ENCODE results near the gene ZNF529. TPM values are rescaled to one million over a fixed set of nuclear protein-coding genes. Genes with fewer than 3 reads are reported as not detected.

Gene ZNF529
- total RNA-seq, 2 donors from 2014 or later: 14.6 to 20.4 TPM

DNA sequence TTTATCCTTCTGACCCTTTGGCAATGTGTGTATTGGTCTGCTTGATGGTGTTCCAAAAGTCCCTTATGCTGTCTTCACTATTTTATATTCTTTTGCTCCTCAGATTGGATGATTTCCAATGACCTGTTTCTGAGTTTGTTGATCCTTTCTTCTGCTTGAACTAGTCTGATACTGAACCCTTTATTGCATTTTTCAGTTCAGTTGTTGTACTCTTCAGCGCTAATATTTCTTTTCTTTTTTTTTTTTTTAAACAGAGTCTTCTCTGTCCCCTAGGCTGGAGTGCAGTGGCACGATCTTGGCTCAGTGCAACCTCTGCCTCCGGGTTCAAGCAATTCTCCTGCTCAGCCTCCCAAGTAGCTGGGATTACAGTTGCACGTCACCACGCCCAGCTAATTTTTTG is 71.1 kb downstream of the ZNF529 start:
- DNase-seq: no peak
- no peak overlapping the region for H3K4me3 ChIP-seq (ENCODE audit: low read length)
- no peaks in the 10 kb centered on the region for H3K27me3 ChIP-seq (ENCODE audit: control insufficient read depth, insufficient read depth, low read length, poor library complexity, severe bottlenecking)
- no peaks in the 10 kb centered on the region for H3K4me1 ChIP-seq (ENCODE audit: control insufficient read depth, insufficient read depth, low read length)
- peaks cover 2% of the 10 kb centered on the region for H3K27me3 Mint-ChIP-seq (ENCODE audit: insufficient read depth)
- no peaks in the 10 kb centered on the region for H3K36me3 ChIP-seq (ENCODE audit: control insufficient read depth, insufficient read depth, low read length)
- WGBS, 2 experiments (ENCODE audit: insufficient coverage in 1 of 2, insufficient read length in 1 of 2): 93% methylated on average over 5 of the region's 5 CpGs
- H3K27ac Mint-ChIP-seq: no peak overlapping the region
- H3K4me3 Mint-ChIP-seq: no peak overlapping the region
- H3K9me3 Mint-ChIP-seq: peaks cover 80% of the 10 kb centered on the region
- H3K36me3 Mint-ChIP-seq (ENCODE audit: low read depth): peaks cover 6% of the 10 kb centered on the region
- H3K27ac ChIP-seq (ENCODE audit: low read depth, low read length): no peak overlapping the region
- peaks cover 23% of the 10 kb centered on the region for H3K9me3 ChIP-seq (ENCODE audit: control insufficient read depth, low read length)
- H3K4me1 Mint-ChIP-seq: no peaks in the 10 kb centered on the region
- TF ChIP-seq, protein P1, sequence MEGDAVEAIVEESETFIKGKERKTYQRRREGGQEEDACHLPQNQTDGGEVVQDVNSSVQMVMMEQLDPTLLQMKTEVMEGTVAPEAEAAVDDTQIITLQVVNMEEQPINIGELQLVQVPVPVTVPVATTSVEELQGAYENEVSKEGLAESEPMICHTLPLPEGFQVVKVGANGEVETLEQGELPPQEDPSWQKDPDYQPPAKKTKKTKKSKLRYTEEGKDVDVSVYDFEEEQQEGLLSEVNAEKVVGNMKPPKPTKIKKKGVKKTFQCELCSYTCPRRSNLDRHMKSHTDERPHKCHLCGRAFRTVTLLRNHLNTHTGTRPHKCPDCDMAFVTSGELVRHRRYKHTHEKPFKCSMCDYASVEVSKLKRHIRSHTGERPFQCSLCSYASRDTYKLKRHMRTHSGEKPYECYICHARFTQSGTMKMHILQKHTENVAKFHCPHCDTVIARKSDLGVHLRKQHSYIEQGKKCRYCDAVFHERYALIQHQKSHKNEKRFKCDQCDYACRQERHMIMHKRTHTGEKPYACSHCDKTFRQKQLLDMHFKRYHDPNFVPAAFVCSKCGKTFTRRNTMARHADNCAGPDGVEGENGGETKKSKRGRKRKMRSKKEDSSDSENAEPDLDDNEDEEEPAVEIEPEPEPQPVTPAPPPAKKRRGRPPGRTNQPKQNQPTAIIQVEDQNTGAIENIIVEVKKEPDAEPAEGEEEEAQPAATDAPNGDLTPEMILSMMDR (conservative IDR thresholded peaks at IDR 0.05): no peak
- H3K9ac ChIP-seq (ENCODE audit: extremely low read depth, low read length, poor library complexity, severe bottlenecking): no peak overlapping the region

DNA sequence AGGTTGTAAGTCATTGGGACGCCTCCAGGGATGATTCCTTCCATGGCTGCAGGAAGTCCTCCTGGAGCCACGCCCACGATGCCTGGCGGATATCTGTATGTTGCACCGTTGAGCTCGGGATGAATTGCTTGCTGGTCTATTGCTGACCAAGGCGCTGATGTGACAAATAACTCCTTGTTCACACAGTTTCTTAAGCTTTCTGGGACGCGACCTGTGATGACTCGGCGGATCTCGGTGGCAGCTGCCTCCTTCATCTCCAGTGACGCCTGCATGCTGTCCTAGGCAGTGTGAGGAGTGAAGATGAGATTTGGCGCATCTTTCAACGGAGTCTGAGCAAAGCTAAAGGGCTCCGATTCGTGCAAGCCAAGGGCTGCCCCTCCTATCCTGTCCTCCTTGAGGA is 76.1 kb downstream of the ZNF529 start:
- Histone ChIP-seq H3K9me3 (ENCODE audit: control insufficient read depth, low read length) (peaks cover 18% of the 10 kb centered on the region), H3K4me3 (ENCODE audit: low read length) (no peak overlapping the region), H3K36me3 (ENCODE audit: control insufficient read depth, insufficient read depth, low read length) (no peaks in the 10 kb centered on the region), H3K9ac (ENCODE audit: extremely low read depth, low read length, poor library complexity, severe bottlenecking) (no peak overlapping the region), H3K27me3 (ENCODE audit: control insufficient read depth, insufficient read depth, low read length, poor library complexity, severe bottlenecking) (no peaks in the 10 kb centered on the region), H3K27ac (ENCODE audit: low read depth, low read length) (no peak overlapping the region), H3K4me1 (ENCODE audit: control insufficient read depth, insufficient read depth, low read length) (no peaks in the 10 kb centered on the region)
- Mint-ChIP-seq H3K27me3 (ENCODE audit: insufficient read depth) (no peaks in the 10 kb centered on the region), H3K4me1 (no peaks in the 10 kb centered on the region), H3K4me3 (no peak overlapping the region), H3K9me3 (peaks cover 55% of the 10 kb centered on the region), H3K36me3 (ENCODE audit: low read depth) (no peaks in the 10 kb centered on the region), H3K27ac (no peak overlapping the region)
- DNase-seq: no peak
- 91 to 93% methylated on average over 13 to 17 of the region's 17 CpGs for WGBS, 2 experiments (ENCODE audit: insufficient coverage in 1 of 2, insufficient read length in 1 of 2)
- TF ChIP-seq, protein P1 (conservative IDR thresholded peaks at IDR 0.05): no peak

Other genes starting within 250 kb of the ZNF529 start
- gene ZFP14, start 194.1 kb downstream of the ZNF529 start, total RNA-seq: 10 to 100 TPM in 1 of 2 donors, 1 to 10 TPM in 1; 9.2 to 11.1 TPM
- gene ZFP82, start 154.6 kb downstream of the ZNF529 start, total RNA-seq: 10 to 100 TPM; 16.0 to 21.6 TPM
- 10 to 100 TPM; 10.8 to 13.2 TPM for gene ZNF566, start 83.7 kb downstream of the ZNF529 start, total RNA-seq
- 10 to 100 TPM; 47.3 to 56.3 TPM for gene ZNF260, start 45.0 kb downstream of the ZNF529 start, total RNA-seq
- gene ZNF382, start 32.0 kb upstream of the ZNF529 start, total RNA-seq: 10 to 100 TPM; 11.1 to 13.5 TPM
- gene ZNF461, start 93.5 kb upstream of the ZNF529 start, total RNA-seq: 10 to 100 TPM in 1 of 2 donors, 1 to 10 TPM in 1; 7.5 to 14.1 TPM
- 10 to 100 TPM; 14.3 to 17.2 TPM for gene ZNF567, start 114.3 kb upstream of the ZNF529 start, total RNA-seq
- 10 to 100 TPM; 28.1 to 30.7 TPM for gene ZNF850, start 199.5 kb upstream of the ZNF529 start, total RNA-seq

All from endodermal cell (in vitro differentiated cells).